IPS-20b (cell line): Measurements from ENCODE around the gene HCFC1.

Experiments
- H3K27ac ChIP-seq: one replicate; pipeline ENCODE4 v1.5.1; 2013; ENCODE audit warnings: low read length
- H3K27me3 ChIP-seq: 2 replicates; pipeline ENCODE4 v1.6.1; 2013; ENCODE audit warnings: mild to moderate bottlenecking, low read length, inconsistent platforms; ENCODE audit not compliant: insufficient read depth
- H3K36me3 ChIP-seq: 2 replicates; pipeline ENCODE4 v1.6.1; 2013; ENCODE audit warnings: low read depth, mild to moderate bottlenecking, inconsistent platforms, low read length, moderate library complexity; ENCODE audit not compliant: insufficient read depth
- H3K4me1 ChIP-seq: 2 replicates; pipeline ENCODE4 v1.6.1; 2013; ENCODE audit warnings: mild to moderate bottlenecking, control low read depth, inconsistent platforms, low read length, moderate library complexity; ENCODE audit not compliant: insufficient read depth
- H3K4me3 ChIP-seq: 2 replicates; pipeline ENCODE4 v1.5.1; 2013; ENCODE audit warnings: mild to moderate bottlenecking, low read length, inconsistent platforms
- H3K9ac ChIP-seq: 2 replicates; pipeline ENCODE4 v1.6.1; 2013; ENCODE audit warnings: low read depth, mild to moderate bottlenecking, inconsistent platforms, low read length, moderate library complexity
- H3K9me3 ChIP-seq: 2 replicates; pipeline ENCODE4 v1.6.1; 2013; ENCODE audit warnings: mild to moderate bottlenecking, low read depth, low read length, inconsistent platforms; ENCODE audit not compliant: insufficient read depth

Gene HCFC1

GRCh38 chrX:153971450-153972367 lies at the start of gene HCFC1:
HCFC1 (minus strand) TSS chrX:153971818; CDS start chrX:153970840, 978 bp downstream.
- no peaks in the 10 kb centered on the region for H3K27me3 ChIP-seq
- peak within 1 kb of the TSS; percentile 100 for H3K9ac ChIP-seq
- H3K4me3 ChIP-seq, result peak within 1 kb of the TSS; percentile 94
- peaks cover 7% of the 10 kb centered on the region; the same call in 1 of the 2 replicates for H3K36me3 ChIP-seq
- H3K4me1 ChIP-seq, result peaks cover 12% of the 10 kb centered on the region; the same call in 1 of the 2 replicates
- peak within 1 kb of the TSS; percentile 99 for H3K27ac ChIP-seq
- no peaks in the 10 kb centered on the region for H3K9me3 ChIP-seq

GRCh38 chrX:154021131-154021611 lies 49.6 kb upstream of the HCFC1 start:
- Histone ChIP-seq H3K36me3 (peaks cover 4% of the 10 kb centered on the region; the same call in 1 of the 2 replicates), H3K27ac (no peak overlapping the region), H3K4me1 (peaks cover 12% of the 10 kb centered on the region; the same call in 1 of the 2 replicates), H3K9ac (no peak overlapping the region), H3K27me3 (no peaks in the 10 kb centered on the region), H3K4me3 (no peak overlapping the region), H3K9me3 (no peaks in the 10 kb centered on the region)

DNA sequence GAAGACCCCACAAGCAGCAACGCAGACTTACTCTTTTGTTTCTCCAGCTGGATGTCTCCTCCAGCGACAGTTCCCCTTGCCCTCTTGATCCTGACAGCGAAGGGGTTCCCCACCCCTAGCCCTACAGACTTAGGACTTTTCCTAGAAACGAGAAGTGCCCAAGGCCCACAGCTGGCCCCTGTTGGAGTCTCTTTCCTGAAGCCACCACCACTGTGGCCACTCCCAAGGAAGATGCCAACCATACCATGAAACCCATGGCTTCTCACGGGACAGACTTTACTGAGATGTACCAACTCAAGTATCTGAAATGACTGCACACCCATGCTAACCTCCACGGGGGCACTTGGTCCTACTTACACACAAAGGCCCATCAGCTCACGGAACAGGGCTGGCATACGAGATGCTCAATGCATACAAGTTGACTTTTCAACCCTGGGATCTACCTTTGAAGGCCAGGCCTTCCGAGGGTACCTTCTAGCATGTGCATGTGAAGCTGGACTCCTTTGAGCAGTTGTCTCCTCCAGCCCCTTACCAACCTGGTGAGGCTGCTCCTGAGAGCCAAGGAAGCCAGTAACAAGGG lies 49.0 kb upstream of the HCFC1 start:
- peak overlapping the region; percentile 52 for H3K4me3 ChIP-seq
- H3K4me1 ChIP-seq, result peaks cover 12% of the 10 kb centered on the region; the same call in 1 of the 2 replicates
- peaks cover 9% of the 10 kb centered on the region; the same call in 1 of the 2 replicates for H3K36me3 ChIP-seq
- no peaks in the 10 kb centered on the region for H3K27me3 ChIP-seq
- H3K9me3 ChIP-seq, result no peaks in the 10 kb centered on the region
- no peak overlapping the region for H3K27ac ChIP-seq
- peak overlapping the region; percentile 67; the same call in 1 of the 2 replicates for H3K9ac ChIP-seq

DNA sequence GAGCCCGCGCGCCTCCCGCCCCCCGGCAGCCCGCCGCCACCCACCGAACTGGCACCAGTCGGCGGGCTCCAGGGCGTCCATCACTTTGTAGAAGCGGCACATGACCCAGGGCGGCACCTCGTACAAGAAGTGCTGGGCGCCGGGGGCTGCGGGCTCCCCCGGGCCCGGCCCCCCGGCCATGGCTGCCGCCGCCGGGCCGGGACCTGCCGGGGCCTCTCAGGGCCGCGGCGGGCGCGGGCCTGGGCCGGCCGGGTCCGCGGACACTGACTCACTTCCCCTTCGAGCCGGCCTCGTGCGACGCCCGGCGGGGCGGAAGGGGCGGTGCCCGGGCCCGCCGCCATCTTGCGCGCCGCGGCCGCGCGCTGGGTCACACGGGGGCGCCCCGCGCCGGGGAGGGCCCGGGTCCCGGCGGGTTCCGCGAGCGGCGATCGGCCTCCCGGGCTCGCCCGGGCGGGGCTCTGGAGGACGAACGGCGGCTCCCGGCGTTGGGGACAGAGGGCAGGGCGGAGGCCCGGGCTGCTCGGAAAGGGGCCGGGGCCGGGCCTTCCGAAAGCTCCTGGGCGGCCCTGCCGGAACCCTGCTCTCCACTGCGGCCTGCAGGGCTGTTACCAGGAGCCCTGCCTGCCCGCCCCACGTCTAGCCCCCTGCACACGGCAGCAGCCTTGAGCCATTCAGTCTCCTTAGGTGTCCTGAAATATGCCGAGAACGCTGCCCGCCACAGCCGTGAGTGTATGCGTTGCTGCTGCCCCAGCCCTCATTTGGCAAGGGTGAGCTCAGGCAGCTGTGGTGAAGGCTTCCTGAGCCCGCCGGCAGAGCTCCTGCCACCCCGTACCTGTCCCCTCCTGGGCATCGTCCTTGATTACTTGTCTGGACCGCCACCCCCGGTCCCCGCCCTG lies 48.3 kb upstream of the HCFC1 start, which contains the start of gene IRAK1:
TSS of gene IRAK1 (minus strand) at position 270 of the 896 bp plus-strand sequence. CDS start at position 180, 90 bp downstream.
- H3K4me1 ChIP-seq, result peaks cover 12% of the 10 kb centered on the region; the same call in 1 of the 2 replicates
- peak within 1 kb of the TSS; percentile 52 for H3K4me3 ChIP-seq
- H3K9me3 ChIP-seq, result no peaks in the 10 kb centered on the region
- no peak within 1 kb of the TSS for H3K27ac ChIP-seq
- H3K27me3 ChIP-seq, result no peaks in the 10 kb centered on the region
- H3K9ac ChIP-seq, result peak within 1 kb of the TSS; percentile 67; the same call in 1 of the 2 replicates
- peaks cover 9% of the 10 kb centered on the region; the same call in 1 of the 2 replicates for H3K36me3 ChIP-seq

- no peak overlapping the region for H3K27ac ChIP-seq
- H3K4me3 ChIP-seq, result peak overlapping the region; percentile 52; the same call in 1 of the 2 replicates
- H3K9ac ChIP-seq, result no peak overlapping the region; the same call in 1 of the 2 replicates
- H3K4me1 ChIP-seq, result peaks cover 12% of the 10 kb centered on the region; the same call in 1 of the 2 replicates
- H3K36me3 ChIP-seq, result peaks cover 9% of the 10 kb centered on the region; the same call in 1 of the 2 replicates
- no peaks in the 10 kb centered on the region for H3K9me3 ChIP-seq
- no peaks in the 10 kb centered on the region for H3K27me3 ChIP-seq
Measured at GRCh38 chrX:154019061-154019621, 47.5 kb upstream of the HCFC1 start.

- H3K27ac ChIP-seq, result no peak overlapping the region
- H3K9me3 ChIP-seq, result no peaks in the 10 kb centered on the region
- H3K9ac ChIP-seq, result no peak overlapping the region; the same call in 1 of the 2 replicates
- peaks cover 12% of the 10 kb centered on the region; the same call in 1 of the 2 replicates for H3K4me1 ChIP-seq
- peak overlapping the region; percentile 52; the same call in 1 of the 2 replicates for H3K4me3 ChIP-seq
- H3K36me3 ChIP-seq, result peaks cover 9% of the 10 kb centered on the region; the same call in 1 of the 2 replicates
- no peaks in the 10 kb centered on the region for H3K27me3 ChIP-seq
Measured at GRCh38 chrX:154018518-154019060, 47.0 kb upstream of the HCFC1 start.

- H3K4me3 ChIP-seq, result no peak overlapping the region
Measured at GRCh38 chrX:154017766-154018517, 46.3 kb upstream of the HCFC1 start.

GRCh38 chrX:154016366-154017076 lies 44.9 kb upstream of the HCFC1 start:
- H3K9ac ChIP-seq, result no peak overlapping the region
- no peaks in the 10 kb centered on the region for H3K27me3 ChIP-seq
- H3K9me3 ChIP-seq, result no peaks in the 10 kb centered on the region
- H3K4me1 ChIP-seq, result 0 out of 2 replicates have a peak, but pooled peaks cover 5% of the 10 kb centered on the region
- H3K4me3 ChIP-seq, result no peak overlapping the region
- H3K36me3 ChIP-seq, result peaks cover 14% of the 10 kb centered on the region; the same call in 1 of the 2 replicates
- H3K27ac ChIP-seq, result no peak overlapping the region

More at GRCh38 chrX:154017766-154018517, 46.3 kb upstream of the HCFC1 start:
- Histone ChIP-seq H3K9ac (no peak overlapping the region), H3K4me1 (peaks cover 12% of the 10 kb centered on the region; the same call in 1 of the 2 replicates), H3K27me3 (no peaks in the 10 kb centered on the region), H3K9me3 (no peaks in the 10 kb centered on the region), H3K36me3 (peaks cover 9% of the 10 kb centered on the region; the same call in 1 of the 2 replicates), H3K27ac (no peak overlapping the region)

DNA sequence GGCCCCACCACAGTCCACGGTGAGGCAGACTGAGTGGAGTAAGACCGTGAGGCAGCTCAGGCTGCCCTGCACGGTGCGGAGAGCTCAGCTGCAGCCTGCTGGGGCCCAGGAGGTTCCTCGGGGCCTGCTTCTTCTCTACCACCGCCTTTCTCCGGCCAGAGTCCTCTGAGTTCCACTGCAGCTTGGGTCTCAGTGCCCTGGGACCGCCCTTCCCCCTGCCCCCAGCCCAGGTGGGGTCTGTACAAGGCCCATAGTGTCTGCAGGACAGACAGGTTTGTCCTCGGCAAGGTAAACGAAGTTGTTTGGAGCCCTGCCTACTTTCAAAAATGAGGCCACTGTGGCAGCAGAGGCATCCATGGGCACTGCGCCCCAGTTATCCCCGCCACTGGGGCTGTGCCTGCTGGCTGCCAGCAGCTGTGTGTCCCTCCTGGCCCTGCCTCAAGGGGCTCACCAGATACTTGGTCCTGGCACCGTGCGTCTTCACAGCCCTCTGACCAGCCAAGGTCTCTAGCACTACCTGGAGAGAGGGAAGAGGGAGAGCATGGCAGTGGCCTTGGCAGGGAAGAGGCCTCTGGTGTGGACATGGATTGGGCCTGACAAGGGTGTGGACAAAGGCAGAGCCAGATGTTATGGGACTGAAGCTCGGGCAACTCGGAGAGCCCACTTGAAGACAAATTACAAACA lies 44.1 kb upstream of the HCFC1 start:
- peaks cover 17% of the 10 kb centered on the region; the same call in 1 of the 2 replicates for H3K36me3 ChIP-seq
- no peak overlapping the region for H3K4me3 ChIP-seq
- no peak overlapping the region for H3K9ac ChIP-seq
- no peak overlapping the region for H3K27ac ChIP-seq
- no peaks in the 10 kb centered on the region for H3K27me3 ChIP-seq
- no peaks in the 10 kb centered on the region for H3K9me3 ChIP-seq
- H3K4me1 ChIP-seq, result 0 out of 2 replicates have a peak, but pooled peaks cover 2% of the 10 kb centered on the region
